Adipocyte (in vitro differentiated cells): ENCODE measurements around the gene ABHD17C.
A peak's percentile ranks its signal among the peaks of the same experiment; 100 is the strongest.

ENCODE experiments used
- DNase-seq: peaks from one replicate; pipeline ENCODE4 v3.0.0-alpha.2; 2015; ENCODE audit warnings: low read depth
- H3K27me3 ChIP-seq: replicated peaks from 2 replicates; pipeline ENCODE4 v1.7.0; 2013; ENCODE audit warnings: mild to moderate bottlenecking, low read length, moderate library complexity; ENCODE audit not compliant: control insufficient read depth, insufficient read depth
- H3K36me3 ChIP-seq: 2 replicates; pipeline ENCODE4 v1.7.0; 2013; ENCODE audit warnings: low read length, mild to moderate bottlenecking, moderate library complexity; ENCODE audit not compliant: control insufficient read depth, insufficient read depth, severe bottlenecking
- H3K4me1 ChIP-seq: 2 replicates; pipeline ENCODE4 v1.7.0; 2013; ENCODE audit warnings: mild to moderate bottlenecking, low read length, moderate library complexity; ENCODE audit not compliant: control insufficient read depth, insufficient read depth
- H3K4me3 ChIP-seq: 2 replicates; pipeline ENCODE4 v1.7.0; 2013; ENCODE audit warnings: mild to moderate bottlenecking, low read length, moderate library complexity
- H3K9ac ChIP-seq: 2 replicates; pipeline ENCODE4 v1.7.0; 2013; ENCODE audit warnings: mild to moderate bottlenecking, low read length, moderate library complexity
- H3K9me3 ChIP-seq: 2 replicates; pipeline ENCODE4 v1.7.0; 2013; ENCODE audit warnings: mild to moderate bottlenecking, low read length, moderate library complexity; ENCODE audit not compliant: control insufficient read depth

The ABHD17C gene

GRCh38 chr15:80732167-80732566, 37.1 kb downstream of the ABHD17C start:
- Histone ChIP-seq H3K36me3 (no peaks in the 10 kb centered on the region), H3K9me3 (no peaks in the 10 kb centered on the region), H3K4me1 (peaks cover 9% of the 10 kb centered on the region), H3K4me3 (no peak overlapping the region), H3K27me3 (no peaks in the 10 kb centered on the region), H3K9ac (no peak overlapping the region)
- DNase-seq = no peak

DNA sequence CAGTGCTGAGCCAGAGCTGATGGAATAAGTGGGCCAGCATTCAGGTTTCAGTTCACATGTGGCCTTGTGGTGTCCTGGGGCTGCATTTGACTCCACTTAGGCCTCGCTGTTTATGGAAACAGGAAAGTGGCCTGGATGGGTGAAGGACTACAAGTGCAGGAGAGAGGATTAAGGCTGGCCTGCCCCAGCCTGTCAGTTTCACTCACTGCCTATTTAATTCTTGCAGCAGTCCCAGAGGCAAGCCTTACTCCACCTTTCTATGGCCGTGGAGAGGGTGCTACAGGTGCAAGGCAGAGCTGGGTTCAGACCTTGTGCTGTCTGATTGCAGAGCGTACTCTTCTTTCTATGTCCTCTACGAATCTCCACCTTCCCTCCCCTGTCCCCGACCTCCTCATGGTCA, 37.7 kb downstream of the ABHD17C start:
- Histone ChIP-seq H3K4me1 (peaks cover 9% of the 10 kb centered on the region), H3K4me3 (no peak overlapping the region), H3K9me3 (no peaks in the 10 kb centered on the region), H3K9ac (no peak overlapping the region), H3K36me3 (no peaks in the 10 kb centered on the region), H3K27me3 (no peaks in the 10 kb centered on the region)
- no peak for DNase-seq

DNA sequence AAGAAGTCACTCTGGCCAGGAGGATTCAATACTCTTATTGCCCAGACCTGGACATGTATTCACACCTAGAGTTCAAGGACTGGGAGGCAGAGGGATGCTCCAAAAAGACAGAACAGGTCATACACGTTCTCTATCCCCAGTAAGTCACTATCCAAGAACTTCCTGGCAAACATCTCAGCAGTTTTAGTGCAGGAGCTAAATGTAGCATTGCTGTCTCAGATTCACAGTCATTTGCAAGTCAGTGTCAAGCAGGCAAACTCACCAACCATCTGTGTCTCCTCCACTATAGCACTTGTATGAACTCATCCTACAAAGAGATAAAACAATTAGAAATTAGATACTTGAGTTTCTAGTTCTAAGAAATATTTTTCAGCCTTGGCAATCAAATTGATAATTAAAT, 38.4 kb downstream of the ABHD17C start:
- peaks cover 9% of the 10 kb centered on the region for H3K4me1 ChIP-seq
- H3K4me3 ChIP-seq = no peak overlapping the region
- DNase-seq = no peak
- H3K9ac ChIP-seq = no peak overlapping the region
- no peaks in the 10 kb centered on the region for H3K36me3 ChIP-seq
- H3K9me3 ChIP-seq = no peaks in the 10 kb centered on the region
- H3K27me3 ChIP-seq = no peaks in the 10 kb centered on the region

DNA sequence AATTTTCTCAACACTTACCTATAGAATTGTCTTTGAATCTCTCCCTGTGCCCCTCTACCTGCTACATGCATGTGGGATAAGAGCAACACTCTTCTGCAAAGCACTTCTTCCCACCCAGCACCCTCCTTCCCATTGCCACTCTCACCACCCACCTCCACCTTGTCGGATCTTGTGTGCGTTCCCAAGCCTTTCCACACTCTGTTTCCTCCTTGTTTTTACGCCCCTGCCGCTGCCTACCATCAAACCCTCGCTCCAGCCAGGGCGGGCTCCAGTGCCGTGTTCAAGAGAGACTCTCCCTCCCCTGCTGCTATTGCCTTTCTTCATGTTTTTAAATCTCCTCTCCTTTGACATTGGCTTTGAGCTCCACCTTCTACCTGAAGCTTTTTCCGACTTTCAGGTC, 40.2 kb downstream of the ABHD17C start:
- no peak for DNase-seq
- peaks cover 9% of the 10 kb centered on the region for H3K4me1 ChIP-seq
- no peaks in the 10 kb centered on the region for H3K36me3 ChIP-seq
- no peak overlapping the region for H3K9ac ChIP-seq
- H3K9me3 ChIP-seq = no peaks in the 10 kb centered on the region
- no peak overlapping the region for H3K4me3 ChIP-seq
- no peaks in the 10 kb centered on the region for H3K27me3 ChIP-seq

- Histone ChIP-seq H3K4me3 (no peak overlapping the region), H3K27me3 (no peaks in the 10 kb centered on the region), H3K9ac (no peak overlapping the region), H3K36me3 (no peaks in the 10 kb centered on the region), H3K4me1 (no peaks in the 10 kb centered on the region), H3K9me3 (no peaks in the 10 kb centered on the region)
- DNase-seq = no peak
These were observed 41.5 kb downstream of the ABHD17C start for GRCh38 chr15:80736560-80736959.

DNA sequence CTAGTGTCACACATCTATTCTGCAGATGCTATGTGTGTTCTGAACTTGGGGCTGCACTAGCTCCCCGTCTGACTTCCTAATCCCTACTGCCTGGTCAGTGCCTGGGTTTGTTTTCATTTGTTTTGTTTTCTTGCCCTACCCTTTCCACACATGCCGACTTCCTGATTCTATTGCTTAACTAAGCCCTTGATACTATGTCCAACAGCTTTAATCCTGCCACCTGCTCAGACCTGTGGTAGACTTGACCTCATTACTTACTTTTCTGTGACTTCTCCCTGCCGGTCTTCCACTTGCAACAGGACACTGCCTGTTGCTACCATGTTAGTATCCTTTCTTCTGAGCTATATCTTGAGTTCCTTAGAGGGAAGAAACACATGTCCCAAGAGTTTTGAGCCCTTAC, 44.8 kb downstream of the ABHD17C start:
- DNase-seq = no peak
- no peaks in the 10 kb centered on the region for H3K9me3 ChIP-seq

DNA sequence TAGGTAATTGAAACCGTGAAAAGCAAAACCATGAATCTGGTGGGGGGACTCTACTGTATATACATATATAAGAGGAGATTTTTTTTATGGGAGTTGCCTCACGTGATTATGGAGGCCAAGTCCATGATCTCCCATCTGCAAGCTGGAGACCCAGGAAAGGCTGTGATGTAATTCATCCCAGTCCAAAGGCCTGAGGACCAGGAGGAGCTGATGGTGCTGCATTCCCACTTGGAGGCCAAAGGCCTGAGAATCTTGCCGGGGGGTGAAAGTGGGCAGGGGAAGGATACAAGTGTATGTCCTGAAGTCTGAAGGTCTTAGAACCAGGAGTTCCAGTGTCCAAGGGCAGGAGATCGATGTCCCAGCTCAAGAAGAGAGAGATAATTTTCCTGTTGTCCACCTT, 47.0 kb downstream of the ABHD17C start:
- Histone ChIP-seq H3K27me3 (no peaks in the 10 kb centered on the region), H3K9me3 (no peaks in the 10 kb centered on the region), H3K36me3 (no peaks in the 10 kb centered on the region), H3K4me1 (peaks cover 14% of the 10 kb centered on the region), H3K4me3 (no peak overlapping the region), H3K9ac (no peak overlapping the region)
- DNase-seq = no peak

More for the DNA sequence above, 44.8 kb downstream of the ABHD17C start:
- Histone ChIP-seq H3K27me3 (no peaks in the 10 kb centered on the region), H3K9ac (no peak overlapping the region), H3K4me3 (no peak overlapping the region), H3K36me3 (no peaks in the 10 kb centered on the region), H3K4me1 (peaks cover 7% of the 10 kb centered on the region)

GRCh38 chr15:80743189-80743833, 48.2 kb downstream of the ABHD17C start:
- DNase-seq = peak; percentile 56

DNA sequence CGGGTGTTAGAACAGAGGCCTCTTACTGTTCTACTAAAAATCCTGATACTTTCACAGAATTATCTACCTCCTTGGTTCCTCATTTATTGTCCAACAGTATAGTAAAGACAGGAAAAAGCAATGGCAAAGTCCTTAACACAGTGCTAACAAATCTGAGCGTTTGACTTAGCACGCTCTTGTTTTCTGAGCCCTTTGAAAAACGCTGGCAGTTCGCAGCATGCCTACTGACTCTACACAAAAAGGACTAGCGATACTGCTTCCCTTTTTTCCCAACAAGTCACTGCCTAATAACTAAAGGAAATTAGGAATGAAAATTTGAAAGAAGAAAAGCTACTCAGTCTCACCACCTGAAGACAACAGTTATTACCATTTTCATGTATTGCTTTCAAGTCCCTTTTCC, 49.3 kb downstream of the ABHD17C start:
- peaks cover 14% of the 10 kb centered on the region for H3K4me1 ChIP-seq
- H3K9me3 ChIP-seq = no peaks in the 10 kb centered on the region
- DNase-seq = no peak
- peak overlapping the region; percentile 35 for H3K9ac ChIP-seq
- no peak overlapping the region for H3K4me3 ChIP-seq
- no peaks in the 10 kb centered on the region for H3K36me3 ChIP-seq
- H3K27me3 ChIP-seq = no peaks in the 10 kb centered on the region

More at GRCh38 chr15:80743189-80743833, 48.2 kb downstream of the ABHD17C start:
- H3K27me3 ChIP-seq = no peaks in the 10 kb centered on the region
- no peaks in the 10 kb centered on the region for H3K9me3 ChIP-seq
- H3K4me3 ChIP-seq = no peak overlapping the region
- peaks cover 14% of the 10 kb centered on the region for H3K4me1 ChIP-seq
- no peak overlapping the region for H3K9ac ChIP-seq
- no peaks in the 10 kb centered on the region for H3K36me3 ChIP-seq

- no peaks in the 10 kb centered on the region for H3K27me3 ChIP-seq
- peaks cover 4% of the 10 kb centered on the region for H3K36me3 ChIP-seq
- H3K4me1 ChIP-seq = peaks cover 14% of the 10 kb centered on the region
- DNase-seq = peak; percentile 57
- H3K9me3 ChIP-seq = no peaks in the 10 kb centered on the region
- H3K4me3 ChIP-seq = no peak overlapping the region
- peak overlapping the region; percentile 35 for H3K9ac ChIP-seq
These were observed 49.7 kb downstream of the ABHD17C start for GRCh38 chr15:80744826-80745225.

DNA sequence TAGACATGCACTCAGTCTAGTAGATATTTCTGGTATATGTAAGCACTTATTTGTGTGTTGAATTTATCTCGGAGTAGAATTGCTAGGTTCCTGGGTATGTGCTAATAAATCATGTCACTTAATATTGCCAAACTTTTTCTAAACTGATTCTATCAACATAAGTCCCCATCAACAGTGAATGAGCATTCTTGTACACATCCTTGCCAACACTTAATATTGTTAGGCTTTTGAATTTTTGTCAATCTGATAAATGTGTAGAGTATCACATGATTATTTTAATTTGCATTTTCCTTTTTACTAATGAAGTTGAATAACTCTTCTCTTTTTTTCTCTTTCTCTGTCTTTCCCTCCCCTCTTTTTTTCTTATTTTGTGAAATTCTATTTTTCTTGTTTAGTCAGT, 50.8 kb downstream of the ABHD17C start:
- peaks cover 14% of the 10 kb centered on the region for H3K4me1 ChIP-seq

More for the DNA sequence above, 50.8 kb downstream of the ABHD17C start:
- DNase-seq = no peak
- Histone ChIP-seq H3K36me3 (peaks cover 14% of the 10 kb centered on the region), H3K9ac (no peak overlapping the region), H3K9me3 (no peaks in the 10 kb centered on the region), H3K4me3 (no peak overlapping the region), H3K27me3 (no peaks in the 10 kb centered on the region)
